ENCODE measurements around the gene TCERG1L.

Gene TCERG1L

GRCh38 chr10:131311402-131311660, 190 bp downstream of the TCERG1L start:
- no peak overlapping the region for H3K4me3 ChIP-seq (ENCODE audit: low read depth, low read length)
- no peak for TF ChIP-seq CTCF (IDR thresholded peaks at IDR 0.05; ENCODE audit: low read depth, low read length)
- DNase-seq (ENCODE audit: low read depth, low spot score): no peak
- in situ Hi-C loops (cut with HindIII; ENCODE audit: low sequenced_read_pairs): no loop called here

GRCh38 chr10:131310551-131311401, 745 bp downstream of the TCERG1L start:
- in situ Hi-C loops (cut with HindIII; ENCODE audit: low sequenced_read_pairs): no loop called here
- H3K4me3 ChIP-seq (ENCODE audit: low read depth, low read length): no peak overlapping the region
- no peak for DNase-seq (ENCODE audit: low read depth, low spot score)
- TF ChIP-seq CTCF (IDR thresholded peaks at IDR 0.05; ENCODE audit: low read depth, low read length): no peak

GRCh38 chr10:131310142-131310541, 1.4 kb downstream of the TCERG1L start:
- in situ Hi-C loops (cut with HindIII; ENCODE audit: low sequenced_read_pairs): no loop called here
- no peak for DNase-seq (ENCODE audit: low read depth, low spot score)
- TF ChIP-seq CTCF (IDR thresholded peaks at IDR 0.05; ENCODE audit: low read depth, low read length): peak; percentile 30
- H3K4me3 ChIP-seq (ENCODE audit: low read depth, low read length): no peak overlapping the region

- no peak for TF ChIP-seq CTCF (IDR thresholded peaks at IDR 0.05; ENCODE audit: low read depth, low read length)
- no peak overlapping the region for H3K4me3 ChIP-seq (ENCODE audit: low read depth, low read length)
- in situ Hi-C loops (cut with HindIII; ENCODE audit: low sequenced_read_pairs): no loop called here
- DNase-seq (ENCODE audit: low read depth, low spot score): no peak
Observed at GRCh38 chr10:131300508-131300907, 11.0 kb downstream of the TCERG1L start.

- in situ Hi-C loops (cut with HindIII; ENCODE audit: low sequenced_read_pairs): no loop called here
- no peak overlapping the region for H3K4me3 ChIP-seq (ENCODE audit: low read depth, low read length)
- DNase-seq (ENCODE audit: low read depth, low spot score): no peak
- no peak for TF ChIP-seq CTCF (IDR thresholded peaks at IDR 0.05; ENCODE audit: low read depth, low read length)
Observed at GRCh38 chr10:131290781-131291180, 20.7 kb downstream of the TCERG1L start.

GRCh38 chr10:131288648-131289047, 22.9 kb downstream of the TCERG1L start:
- no peak for DNase-seq (ENCODE audit: low read depth, low spot score)
- no peak overlapping the region for H3K4me3 ChIP-seq (ENCODE audit: low read depth, low read length)
- in situ Hi-C loops (cut with HindIII; ENCODE audit: low sequenced_read_pairs): no loop called here
- no peak for TF ChIP-seq CTCF (IDR thresholded peaks at IDR 0.05; ENCODE audit: low read depth, low read length)
